Endothelial cell (in vitro differentiated cells): Measurements from ENCODE around the gene SH3PXD2A. TPM values are rescaled to one million over a fixed set of nuclear protein-coding genes. Genes with fewer than 3 reads are reported as not detected.

Experiments used
- DNase-seq: peaks from one replicate; pipeline ENCODE4 v3.0.0; 2021; ENCODE audit warnings: low spot score
- H3K27ac Mint-ChIP-seq: one replicate; pipeline ENCODE4 v1.8.0; 2021; ENCODE audit warnings: mixed read lengths, inconsistent platforms; ENCODE audit not compliant: unreplicated experiment
- H3K27me3 Mint-ChIP-seq: one replicate; pipeline ENCODE4 v1.8.0; 2021; ENCODE audit warnings: mild to moderate bottlenecking, moderate library complexity, mixed read lengths, inconsistent platforms; ENCODE audit not compliant: unreplicated experiment
- H3K36me3 Mint-ChIP-seq: one replicate; pipeline ENCODE4 v1.8.0; 2021; ENCODE audit warnings: mild to moderate bottlenecking, low read depth, mixed read lengths, inconsistent platforms; ENCODE audit not compliant: unreplicated experiment
- H3K4me1 Mint-ChIP-seq: one replicate; pipeline ENCODE4 v1.8.0; 2021; ENCODE audit warnings: mild to moderate bottlenecking, mixed read lengths, inconsistent platforms; ENCODE audit not compliant: unreplicated experiment
- H3K4me3 Mint-ChIP-seq: one replicate; pipeline ENCODE4 v1.8.0; 2021; ENCODE audit warnings: mild to moderate bottlenecking, mixed read lengths, inconsistent platforms; ENCODE audit not compliant: unreplicated experiment
- H3K9me3 Mint-ChIP-seq: one replicate; pipeline ENCODE4 v1.8.0; 2021; ENCODE audit warnings: mixed read lengths, inconsistent platforms; ENCODE audit not compliant: unreplicated experiment
- total RNA-seq: library from RNA; stranded (reverse); fragmentation: NEBNext Ultra II Directional; extraction: Animal tissue kit (Norgen Biotek cat#: 25700); gene quantifications from one replicate; pipeline ENCODE4 v1.2.1, GENCODE V29; 2021; ENCODE audit not compliant: unreplicated experiment
- TF ChIP-seq, protein P1 (sequence below): fragments of 200-600 bp; sonication (generic); IDR thresholded peaks from one replicate; pipeline ENCODE4 v1.5.0; 2021; ENCODE audit warnings: antibody characterized with exemption; ENCODE audit not compliant: unreplicated experiment

The SH3PXD2A gene
- total RNA-seq, 1 donor from 2014 or later = 59.9 TPM

DNA sequence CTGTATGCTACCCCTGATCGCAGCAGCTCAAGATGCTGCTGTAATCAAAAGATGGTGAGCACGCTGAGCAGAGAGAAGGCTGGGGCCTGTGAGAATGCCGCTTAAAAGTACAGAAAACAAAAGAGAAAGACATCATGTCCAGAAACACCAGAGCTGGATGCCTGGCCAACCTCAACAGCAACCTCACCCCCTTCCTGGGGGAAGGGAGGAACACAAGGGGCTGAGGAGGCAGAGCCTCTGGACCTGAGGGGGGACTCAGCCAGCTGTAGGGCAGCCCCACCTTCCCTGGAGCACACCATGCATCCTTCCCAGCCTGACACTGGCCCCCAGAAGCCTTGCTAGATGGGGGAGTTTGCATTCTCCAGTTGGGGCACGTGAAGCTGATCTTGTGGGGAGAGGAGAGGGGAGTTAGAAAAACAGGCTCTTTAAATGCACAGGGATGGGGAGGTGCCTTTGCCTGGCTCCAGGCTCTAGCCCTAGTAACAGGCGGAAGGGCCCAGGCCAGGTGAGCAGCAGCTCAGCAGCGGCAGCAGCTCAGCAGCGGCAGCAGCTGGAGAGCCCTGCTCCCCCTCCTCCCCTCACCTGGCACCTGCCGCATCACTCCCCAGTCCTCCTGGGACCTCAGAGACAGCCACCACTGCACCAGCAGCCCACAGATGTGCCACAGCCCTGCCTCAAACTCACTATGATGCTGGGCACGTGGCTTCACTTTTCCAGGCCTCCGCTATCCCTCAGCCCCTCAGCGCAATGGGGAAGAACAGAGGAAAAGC is 205.5 kb downstream of the SH3PXD2A start:
- DNase-seq = no peak
- H3K4me1 Mint-ChIP-seq = peaks cover 9% of the 10 kb centered on the region
- H3K4me3 Mint-ChIP-seq = no peak overlapping the region
- peaks cover 17% of the 10 kb centered on the region for H3K36me3 Mint-ChIP-seq
- H3K9me3 Mint-ChIP-seq = no peaks in the 10 kb centered on the region
- H3K27ac Mint-ChIP-seq = no peak overlapping the region
- TF ChIP-seq, protein P1, sequence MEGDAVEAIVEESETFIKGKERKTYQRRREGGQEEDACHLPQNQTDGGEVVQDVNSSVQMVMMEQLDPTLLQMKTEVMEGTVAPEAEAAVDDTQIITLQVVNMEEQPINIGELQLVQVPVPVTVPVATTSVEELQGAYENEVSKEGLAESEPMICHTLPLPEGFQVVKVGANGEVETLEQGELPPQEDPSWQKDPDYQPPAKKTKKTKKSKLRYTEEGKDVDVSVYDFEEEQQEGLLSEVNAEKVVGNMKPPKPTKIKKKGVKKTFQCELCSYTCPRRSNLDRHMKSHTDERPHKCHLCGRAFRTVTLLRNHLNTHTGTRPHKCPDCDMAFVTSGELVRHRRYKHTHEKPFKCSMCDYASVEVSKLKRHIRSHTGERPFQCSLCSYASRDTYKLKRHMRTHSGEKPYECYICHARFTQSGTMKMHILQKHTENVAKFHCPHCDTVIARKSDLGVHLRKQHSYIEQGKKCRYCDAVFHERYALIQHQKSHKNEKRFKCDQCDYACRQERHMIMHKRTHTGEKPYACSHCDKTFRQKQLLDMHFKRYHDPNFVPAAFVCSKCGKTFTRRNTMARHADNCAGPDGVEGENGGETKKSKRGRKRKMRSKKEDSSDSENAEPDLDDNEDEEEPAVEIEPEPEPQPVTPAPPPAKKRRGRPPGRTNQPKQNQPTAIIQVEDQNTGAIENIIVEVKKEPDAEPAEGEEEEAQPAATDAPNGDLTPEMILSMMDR = no peak
- H3K27me3 Mint-ChIP-seq = peaks cover 18% of the 10 kb centered on the region

DNA sequence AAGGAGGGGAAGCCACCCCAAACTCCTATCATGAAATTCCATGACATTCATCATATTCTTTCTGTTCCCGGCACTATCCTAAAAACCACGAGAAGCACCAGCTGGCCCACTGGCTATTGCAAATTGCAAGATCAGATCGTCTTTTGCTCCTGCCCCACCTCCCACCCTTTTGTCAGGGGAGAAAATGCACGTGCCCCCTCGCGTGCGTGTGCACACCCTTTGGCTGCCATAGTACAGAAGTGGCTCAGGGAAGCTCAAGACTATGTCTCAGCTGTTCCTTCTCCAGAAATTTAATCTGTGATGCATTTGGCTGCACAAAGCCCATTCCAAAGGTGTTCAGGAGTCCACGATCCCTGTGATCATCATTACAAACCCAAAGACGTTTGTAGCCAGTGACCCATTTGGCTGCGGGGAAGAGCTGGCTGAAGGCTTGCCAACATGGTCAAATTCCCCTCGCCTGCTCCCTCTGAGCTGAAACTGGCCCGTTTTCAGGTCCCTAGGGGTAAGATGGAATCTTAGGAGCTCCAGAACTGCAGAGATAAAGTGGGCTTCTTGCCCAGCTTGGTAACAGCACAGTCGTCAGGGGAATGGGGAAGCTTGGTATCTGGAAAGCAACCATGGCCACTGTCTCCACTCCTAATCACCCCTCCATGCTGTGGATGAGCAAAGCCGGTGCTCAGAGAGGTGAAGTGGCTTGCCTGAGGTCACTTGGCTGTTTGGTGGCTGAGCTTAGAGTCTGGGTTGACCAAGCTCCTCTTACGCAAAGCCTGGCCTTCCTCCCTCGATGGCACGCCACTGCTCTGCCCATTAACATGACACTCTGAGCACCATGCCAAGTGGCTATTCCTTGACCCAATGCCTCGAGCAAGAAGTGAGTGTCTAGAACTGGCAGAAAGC is 206.5 kb downstream of the SH3PXD2A start:
- Mint-ChIP-seq H3K9me3 (no peaks in the 10 kb centered on the region), H3K36me3 (peaks cover 17% of the 10 kb centered on the region), H3K27ac (no peak overlapping the region), H3K27me3 (peaks cover 19% of the 10 kb centered on the region), H3K4me1 (peaks cover 7% of the 10 kb centered on the region), H3K4me3 (peak overlapping the region; percentile 18)
- DNase-seq = no peak
- TF ChIP-seq, protein P1 = no peak

DNA sequence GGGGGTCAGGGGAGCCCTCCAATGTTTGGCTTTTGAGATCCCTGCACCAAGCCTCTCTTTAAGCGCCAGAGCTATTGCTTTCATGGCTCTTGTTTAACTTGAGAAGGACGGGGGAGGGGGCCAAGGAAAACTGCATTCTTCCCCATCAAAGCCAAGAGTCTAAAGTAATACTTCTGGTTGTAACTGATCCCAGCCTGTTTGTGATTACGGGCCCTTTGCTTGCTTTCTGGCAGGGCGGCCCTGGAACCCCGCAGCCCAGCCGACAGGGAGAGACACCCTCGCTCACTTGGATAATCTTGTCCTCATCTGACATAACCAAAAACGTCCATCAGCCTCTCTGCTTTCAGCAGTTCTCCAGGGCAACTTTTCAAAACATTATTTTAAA is 207.1 kb downstream of the SH3PXD2A start:
- no peaks in the 10 kb centered on the region for H3K9me3 Mint-ChIP-seq
- H3K4me3 Mint-ChIP-seq = no peak overlapping the region
- TF ChIP-seq, protein P1 = no peak
- H3K27ac Mint-ChIP-seq = no peak overlapping the region
- peaks cover 22% of the 10 kb centered on the region for H3K36me3 Mint-ChIP-seq
- H3K27me3 Mint-ChIP-seq = peaks cover 19% of the 10 kb centered on the region
- H3K4me1 Mint-ChIP-seq = peaks cover 6% of the 10 kb centered on the region
- DNase-seq = no peak

DNA sequence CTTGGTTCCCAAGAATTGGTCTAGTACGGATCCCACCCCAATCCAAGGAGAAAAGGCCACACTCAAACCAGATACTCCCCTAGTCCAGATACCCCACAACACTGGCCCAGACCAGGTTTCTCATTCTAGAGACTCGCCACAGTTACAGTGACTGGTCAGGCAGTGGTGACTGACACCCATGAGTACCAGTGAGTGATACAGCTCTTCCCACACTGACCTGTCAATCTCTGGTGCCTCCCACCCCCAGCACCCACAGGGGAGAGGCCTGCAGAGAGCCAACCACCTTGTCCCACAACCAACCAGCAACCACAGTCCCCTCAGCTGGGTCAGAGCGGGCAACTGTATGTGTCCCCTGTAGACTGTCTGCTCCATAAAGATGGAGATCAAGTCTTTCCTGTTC is 209.1 kb downstream of the SH3PXD2A start:
- TF ChIP-seq, protein P1 = no peak
- Mint-ChIP-seq H3K27me3 (peaks cover 15% of the 10 kb centered on the region), H3K9me3 (no peaks in the 10 kb centered on the region), H3K4me1 (peaks cover 6% of the 10 kb centered on the region), H3K27ac (no peak overlapping the region), H3K36me3 (peaks cover 16% of the 10 kb centered on the region), H3K4me3 (no peak overlapping the region)
- no peak for DNase-seq
